GM23338 (cell line): ENCODE measurements around the gene CHMP5. TPM values are rescaled to one million over a fixed set of nuclear protein-coding genes. Genes with fewer than 3 reads are reported as not detected.

Experiments
- ATAC-seq: fragments of 200-7000 bp; cut with Tn5 transposase; 3 replicates; pipeline ENCODE4 v1.9.1; 2020
- DNase-seq: peaks from one replicate; pipeline ENCODE4 v3.0.0-alpha.2; 2015; ENCODE audit warnings: low spot score
- H2AFZ ChIP-seq: fragments of 200-600 bp; sonication (generic); 2 replicates; pipeline ENCODE4 v1.8.0; 2016; ENCODE audit warnings: antibody characterized with exemption, mild to moderate bottlenecking, moderate library complexity
- H3F3A ChIP-seq: fragments of 200-600 bp; sonication (generic); replicated peaks from 2 replicates; pipeline ENCODE4 v1.8.0; 2017; ENCODE audit warnings: antibody characterized with exemption, mixed run types, low read depth
- H3K27ac ChIP-seq: fragments of 200-600 bp; sonication (generic); 2 replicates; pipeline ENCODE4 v1.6.1; 2016; ENCODE audit warnings: low read depth
- H3K27me3 ChIP-seq: fragments of 200-600 bp; sonication (generic); 2 replicates; pipeline ENCODE4 v1.8.0; 2016; ENCODE audit warnings: mild to moderate bottlenecking, mixed run types, moderate library complexity; ENCODE audit not compliant: insufficient read depth
- H3K36me3 ChIP-seq: fragments of 200-600 bp; sonication (generic); 2 replicates; pipeline ENCODE4 v1.8.0; 2016; ENCODE audit warnings: mild to moderate bottlenecking; ENCODE audit not compliant: insufficient read depth
- H3K4me1 ChIP-seq: fragments of 200-600 bp; sonication (generic); 2 replicates; pipeline ENCODE4 v1.8.0; 2016; ENCODE audit warnings: mild to moderate bottlenecking, moderate library complexity; ENCODE audit not compliant: insufficient read depth
- H3K4me2 ChIP-seq: fragments of 200-600 bp; sonication (generic); 2 replicates; pipeline ENCODE4 v1.7.1; 2017; ENCODE audit warnings: mixed run types
- H3K4me3 ChIP-seq: fragments of 200-600 bp; sonication (generic); 2 replicates; pipeline ENCODE4 v1.6.1; 2016; ENCODE audit warnings: mixed run types
- H3K79me2 ChIP-seq: fragments of 200-600 bp; sonication (generic); replicated peaks from 2 replicates; pipeline ENCODE4 v1.8.0; 2017; ENCODE audit warnings: mild to moderate bottlenecking; ENCODE audit not compliant: insufficient read depth
- H3K9me2 ChIP-seq: fragments of 200-600 bp; sonication (generic); 2 replicates; pipeline ENCODE4 v1.8.0; 2017; ENCODE audit not compliant: insufficient read depth
- H4K20me1 ChIP-seq: fragments of 200-600 bp; sonication (generic); replicated peaks from 2 replicates; pipeline ENCODE4 v1.8.0; 2017; ENCODE audit warnings: mild to moderate bottlenecking; ENCODE audit not compliant: insufficient read depth
- H3K27ac Mint-ChIP-seq: 2 replicates; pipeline ENCODE4 v1.8.0; 2020; ENCODE audit warnings: inconsistent platforms, mild to moderate bottlenecking, moderate library complexity, mixed read lengths
- H3K27me3 Mint-ChIP-seq: 3 replicates; pipeline ENCODE4 v1.8.0; 2022; ENCODE audit warnings: low read depth, mild to moderate bottlenecking, moderate library complexity, mixed read lengths, inconsistent platforms; ENCODE audit not compliant: insufficient read depth, poor library complexity
- H3K36me3 Mint-ChIP-seq: 3 replicates; pipeline ENCODE4 v1.8.0; 2021; ENCODE audit warnings: low read depth, mild to moderate bottlenecking, inconsistent platforms, moderate library complexity, mixed read lengths
- H3K4me1 Mint-ChIP-seq: 3 replicates; pipeline ENCODE4 v1.8.0; 2020; ENCODE audit warnings: mild to moderate bottlenecking, inconsistent platforms, mixed read lengths
- H3K4me3 Mint-ChIP-seq: 3 replicates; pipeline ENCODE4 v1.8.0; 2021; ENCODE audit warnings: moderate library complexity, mild to moderate bottlenecking, inconsistent platforms, mixed read lengths
- H3K9me3 Mint-ChIP-seq: 3 replicates; pipeline ENCODE4 v1.8.0; 2020; ENCODE audit warnings: moderate library complexity, mild to moderate bottlenecking, inconsistent platforms, mixed read lengths
- CREB1 ChIP-seq: fragments of 250-450 bp; sonication (Bioruptor Pico); IDR thresholded peaks from 2 replicates; pipeline ENCODE4 v1.5.0; 2020; ENCODE audit warnings: low read depth, mild to moderate bottlenecking, moderate library complexity
- EZH2 ChIP-seq: fragments of 200-600 bp; sonication (generic); IDR thresholded peaks from one replicate; pipeline ENCODE4 v1.8.0; 2017; ENCODE audit warnings: antibody characterized with exemption, mild to moderate bottlenecking, low read depth; ENCODE audit not compliant: unreplicated experiment
- EZH2phosphoT487 ChIP-seq: fragments of 200-600 bp; sonication (generic); IDR thresholded peaks from one replicate; pipeline ENCODE4 v1.8.1; 2018; ENCODE audit warnings: antibody characterized with exemption; ENCODE audit not compliant: unreplicated experiment
- JUNB ChIP-seq: IDR thresholded peaks from one replicate; pipeline ENCODE4 v1.6.1; 2016; ENCODE audit warnings: antibody characterized with exemption; ENCODE audit not compliant: unreplicated experiment
- NANOG ChIP-seq: IDR thresholded peaks from 2 replicates; pipeline ENCODE4 v1.6.1; 2016; ENCODE audit warnings: antibody characterized with exemption, borderline replicate concordance
- POLR2AphosphoS5 ChIP-seq: IDR thresholded peaks from 2 replicates; pipeline ENCODE4 v1.6.1; 2016; ENCODE audit warnings: antibody characterized with exemption, low read depth
- REST ChIP-seq: IDR thresholded peaks from one replicate; pipeline ENCODE4 v1.6.1; 2018; ENCODE audit warnings: antibody characterized with exemption; ENCODE audit not compliant: unreplicated experiment
- STAT1 ChIP-seq: IDR thresholded peaks from one replicate; pipeline ENCODE4 v1.6.1; 2016; ENCODE audit warnings: antibody characterized with exemption; ENCODE audit not compliant: unreplicated experiment
- ZNF114 ChIP-seq: fragments of 250-450 bp; sonication (Bioruptor Pico); IDR thresholded peaks from 2 replicates; pipeline ENCODE4 v1.5.0; 2020; ENCODE audit warnings: mild to moderate bottlenecking, moderate library complexity
- ZNF331 ChIP-seq: fragments of 250-450 bp; sonication (Bioruptor Pico); IDR thresholded peaks from 2 replicates; pipeline ENCODE4 v1.5.0; 2020; ENCODE audit warnings: low read depth, mild to moderate bottlenecking, moderate library complexity
- polyA plus RNA-seq: library from polyadenylated mRNA; unstranded; fragments of >200 nt; fragmentation: Nextera tagmentation; extraction: Ambion mirVana; gene quantifications from 2 replicates; pipeline ENCODE4 v1.2.1, GENCODE V29; 2016
- total RNA-seq: library from RNA; depleted of rRNA; stranded (reverse); fragments of >200 nt; shearing (Covaris generic); gene quantifications from 2 replicates; pipeline ENCODE4 v1.2.3, GENCODE V29; 2014
- TF ChIP-seq, protein P1 (sequence below): fragments of 250-450 bp; sonication (Bioruptor Pico); IDR thresholded peaks from 2 replicates; pipeline ENCODE4 v1.5.0; 2020; ENCODE audit warnings: mild to moderate bottlenecking, moderate library complexity
- TF ChIP-seq, protein P2 (sequence below), 2 experiments: fragments of 200-600 bp in 1 of 2; sonication (generic) in 1 of 2; conservative IDR thresholded peaks; 2 replicates each; pipeline versions ENCODE4 v1.5.1 to v1.6.1; 2016 to 2017; ENCODE audit warnings: antibody characterized with exemption in 2 of 2, low read depth in 2 of 2, mild to moderate bottlenecking in 2 of 2, moderate library complexity in 1 of 2
- TF ChIP-seq, protein P3 (sequence below): IDR thresholded peaks from 2 replicates; pipeline ENCODE4 v1.6.1; 2016; ENCODE audit warnings: antibody characterized with exemption

Gene CHMP5
- total and polyA plus RNA-seq, 2 experiments from 2014 or later: 30.9 to 77.8 TPM

DNA sequence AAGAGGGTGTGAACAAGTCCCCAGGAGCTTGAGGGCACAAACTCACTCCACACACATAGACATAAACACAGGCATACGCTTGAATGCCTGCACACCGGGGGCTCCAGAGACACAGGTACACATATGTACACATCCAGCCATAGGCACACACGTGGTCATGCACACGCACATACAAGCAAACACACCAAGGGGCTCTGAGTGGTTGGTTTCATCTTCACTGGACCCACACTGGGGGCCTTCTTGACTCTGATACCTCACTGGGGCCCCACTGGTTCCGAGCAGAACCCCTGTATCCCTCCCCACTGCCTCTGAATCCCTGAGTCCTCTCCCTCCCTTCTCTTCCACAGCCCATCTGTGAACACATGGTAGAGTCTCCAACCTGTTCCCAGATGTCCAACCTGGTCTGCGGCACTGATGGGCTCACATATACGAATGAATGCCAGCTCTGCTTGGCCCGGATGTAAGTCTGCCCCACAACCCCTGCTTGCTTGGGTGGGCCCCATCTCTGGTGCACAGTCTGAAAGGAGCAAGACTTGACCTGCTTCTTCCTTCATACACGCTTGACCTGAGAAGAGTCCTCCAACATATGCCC is 18.5 kb upstream of the CHMP5 start:
- no peak for ATAC-seq
- H3F3A ChIP-seq: no peaks in the 10 kb centered on the region
- H3K27ac Mint-ChIP-seq: 0 out of 2 replicates have a peak overlapping the region, but pooled peaks have one; percentile 2

More for the DNA sequence above, 18.5 kb upstream of the CHMP5 start:
- H3K36me3 ChIP-seq: no peaks in the 10 kb centered on the region
- H3K4me3 ChIP-seq: no peak overlapping the region
- Mint-ChIP-seq H3K9me3 (no peaks in the 10 kb centered on the region; the same call in 2 of the 3 replicates), H3K4me3 (no peak overlapping the region), H3K36me3 (no peaks in the 10 kb centered on the region; the same call in 2 of the 3 replicates), H3K27me3 (peaks cover 10% of the 10 kb centered on the region), H3K4me1 (no peaks in the 10 kb centered on the region)
- no peaks in the 10 kb centered on the region for H3K27me3 ChIP-seq
- no peaks in the 10 kb centered on the region for H4K20me1 ChIP-seq
- no peak overlapping the region for H3K27ac ChIP-seq
- TF ChIP-seq REST (no peak), ZNF331 (no peak), POLR2AphosphoS5 (no peak), EZH2phosphoT487 (no peak), ZNF114 (no peak), JUNB (no peak), NANOG (no peak), CREB1 (CRISPR knock-in tag) (no peak), STAT1 (no peak), EZH2 (no peak)
- TF ChIP-seq, protein P1, sequence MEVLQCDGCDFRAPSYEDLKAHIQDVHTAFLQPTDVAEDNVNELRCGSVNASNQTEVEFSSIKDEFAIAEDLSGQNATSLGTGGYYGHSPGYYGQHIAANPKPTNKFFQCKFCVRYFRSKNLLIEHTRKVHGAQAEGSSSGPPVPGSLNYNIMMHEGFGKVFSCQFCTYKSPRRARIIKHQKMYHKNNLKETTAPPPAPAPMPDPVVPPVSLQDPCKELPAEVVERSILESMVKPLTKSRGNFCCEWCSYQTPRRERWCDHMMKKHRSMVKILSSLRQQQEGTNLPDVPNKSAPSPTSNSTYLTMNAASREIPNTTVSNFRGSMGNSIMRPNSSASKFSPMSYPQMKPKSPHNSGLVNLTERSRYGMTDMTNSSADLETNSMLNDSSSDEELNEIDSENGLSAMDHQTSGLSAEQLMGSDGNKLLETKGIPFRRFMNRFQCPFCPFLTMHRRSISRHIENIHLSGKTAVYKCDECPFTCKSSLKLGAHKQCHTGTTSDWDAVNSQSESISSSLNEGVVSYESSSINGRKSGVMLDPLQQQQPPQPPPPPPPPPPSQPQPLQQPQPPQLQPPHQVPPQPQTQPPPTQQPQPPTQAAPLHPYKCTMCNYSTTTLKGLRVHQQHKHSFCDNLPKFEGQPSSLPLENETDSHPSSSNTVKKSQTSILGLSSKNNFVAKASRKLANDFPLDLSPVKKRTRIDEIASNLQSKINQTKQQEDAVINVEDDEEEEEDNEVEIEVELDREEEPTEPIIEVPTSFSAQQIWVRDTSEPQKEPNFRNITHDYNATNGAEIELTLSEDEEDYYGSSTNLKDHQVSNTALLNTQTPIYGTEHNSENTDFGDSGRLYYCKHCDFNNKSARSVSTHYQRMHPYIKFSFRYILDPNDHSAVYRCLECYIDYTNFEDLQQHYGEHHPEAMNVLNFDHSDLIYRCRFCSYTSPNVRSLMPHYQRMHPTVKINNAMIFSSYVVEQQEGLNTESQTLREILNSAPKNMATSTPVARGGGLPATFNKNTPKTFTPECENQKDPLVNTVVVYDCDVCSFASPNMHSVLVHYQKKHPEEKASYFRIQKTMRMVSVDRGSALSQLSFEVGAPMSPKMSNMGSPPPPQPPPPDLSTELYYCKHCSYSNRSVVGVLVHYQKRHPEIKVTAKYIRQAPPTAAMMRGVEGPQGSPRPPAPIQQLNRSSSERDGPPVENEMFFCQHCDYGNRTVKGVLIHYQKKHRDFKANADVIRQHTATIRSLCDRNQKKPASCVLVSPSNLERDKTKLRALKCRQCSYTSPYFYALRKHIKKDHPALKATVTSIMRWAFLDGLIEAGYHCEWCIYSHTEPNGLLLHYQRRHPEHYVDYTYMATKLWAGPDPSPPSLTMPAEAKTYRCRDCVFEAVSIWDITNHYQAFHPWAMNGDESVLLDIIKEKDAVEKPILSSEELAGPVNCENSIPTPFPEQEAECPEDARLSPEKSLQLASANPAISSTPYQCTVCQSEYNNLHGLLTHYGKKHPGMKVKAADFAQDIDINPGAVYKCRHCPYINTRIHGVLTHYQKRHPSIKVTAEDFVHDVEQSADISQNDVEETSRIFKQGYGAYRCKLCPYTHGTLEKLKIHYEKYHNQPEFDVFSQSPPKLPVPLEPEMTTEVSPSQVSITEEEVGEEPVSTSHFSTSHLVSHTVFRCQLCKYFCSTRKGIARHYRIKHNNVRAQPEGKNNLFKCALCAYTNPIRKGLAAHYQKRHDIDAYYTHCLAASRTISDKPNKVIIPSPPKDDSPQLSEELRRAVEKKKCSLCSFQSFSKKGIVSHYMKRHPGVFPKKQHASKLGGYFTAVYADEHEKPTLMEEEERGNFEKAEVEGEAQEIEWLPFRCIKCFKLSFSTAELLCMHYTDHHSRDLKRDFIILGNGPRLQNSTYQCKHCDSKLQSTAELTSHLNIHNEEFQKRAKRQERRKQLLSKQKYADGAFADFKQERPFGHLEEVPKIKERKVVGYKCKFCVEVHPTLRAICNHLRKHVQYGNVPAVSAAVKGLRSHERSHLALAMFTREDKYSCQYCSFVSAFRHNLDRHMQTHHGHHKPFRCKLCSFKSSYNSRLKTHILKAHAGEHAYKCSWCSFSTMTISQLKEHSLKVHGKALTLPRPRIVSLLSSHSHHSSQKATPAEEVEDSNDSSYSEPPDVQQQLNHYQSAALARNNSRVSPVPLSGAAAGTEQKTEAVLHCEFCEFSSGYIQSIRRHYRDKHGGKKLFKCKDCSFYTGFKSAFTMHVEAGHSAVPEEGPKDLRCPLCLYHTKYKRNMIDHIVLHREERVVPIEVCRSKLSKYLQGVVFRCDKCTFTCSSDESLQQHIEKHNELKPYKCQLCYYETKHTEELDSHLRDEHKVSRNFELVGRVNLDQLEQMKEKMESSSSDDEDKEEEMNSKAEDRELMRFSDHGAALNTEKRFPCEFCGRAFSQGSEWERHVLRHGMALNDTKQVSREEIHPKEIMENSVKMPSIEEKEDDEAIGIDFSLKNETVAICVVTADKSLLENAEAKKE (CRISPR knock-in tag): no peak
- TF ChIP-seq, protein P2, sequence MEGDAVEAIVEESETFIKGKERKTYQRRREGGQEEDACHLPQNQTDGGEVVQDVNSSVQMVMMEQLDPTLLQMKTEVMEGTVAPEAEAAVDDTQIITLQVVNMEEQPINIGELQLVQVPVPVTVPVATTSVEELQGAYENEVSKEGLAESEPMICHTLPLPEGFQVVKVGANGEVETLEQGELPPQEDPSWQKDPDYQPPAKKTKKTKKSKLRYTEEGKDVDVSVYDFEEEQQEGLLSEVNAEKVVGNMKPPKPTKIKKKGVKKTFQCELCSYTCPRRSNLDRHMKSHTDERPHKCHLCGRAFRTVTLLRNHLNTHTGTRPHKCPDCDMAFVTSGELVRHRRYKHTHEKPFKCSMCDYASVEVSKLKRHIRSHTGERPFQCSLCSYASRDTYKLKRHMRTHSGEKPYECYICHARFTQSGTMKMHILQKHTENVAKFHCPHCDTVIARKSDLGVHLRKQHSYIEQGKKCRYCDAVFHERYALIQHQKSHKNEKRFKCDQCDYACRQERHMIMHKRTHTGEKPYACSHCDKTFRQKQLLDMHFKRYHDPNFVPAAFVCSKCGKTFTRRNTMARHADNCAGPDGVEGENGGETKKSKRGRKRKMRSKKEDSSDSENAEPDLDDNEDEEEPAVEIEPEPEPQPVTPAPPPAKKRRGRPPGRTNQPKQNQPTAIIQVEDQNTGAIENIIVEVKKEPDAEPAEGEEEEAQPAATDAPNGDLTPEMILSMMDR (conservative IDR thresholded peaks at IDR 0.05; ENCODE audit: low read depth in 2 of 2): no peak
- TF ChIP-seq, protein P3, sequence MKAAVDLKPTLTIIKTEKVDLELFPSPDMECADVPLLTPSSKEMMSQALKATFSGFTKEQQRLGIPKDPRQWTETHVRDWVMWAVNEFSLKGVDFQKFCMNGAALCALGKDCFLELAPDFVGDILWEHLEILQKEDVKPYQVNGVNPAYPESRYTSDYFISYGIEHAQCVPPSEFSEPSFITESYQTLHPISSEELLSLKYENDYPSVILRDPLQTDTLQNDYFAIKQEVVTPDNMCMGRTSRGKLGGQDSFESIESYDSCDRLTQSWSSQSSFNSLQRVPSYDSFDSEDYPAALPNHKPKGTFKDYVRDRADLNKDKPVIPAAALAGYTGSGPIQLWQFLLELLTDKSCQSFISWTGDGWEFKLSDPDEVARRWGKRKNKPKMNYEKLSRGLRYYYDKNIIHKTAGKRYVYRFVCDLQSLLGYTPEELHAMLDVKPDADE: no peak
- no peaks in the 10 kb centered on the region for H3K79me2 ChIP-seq
- DNase-seq: no peak
- H3K4me1 ChIP-seq: no peaks in the 10 kb centered on the region
- H3K9me2 ChIP-seq: no peaks in the 10 kb centered on the region
- H3K4me2 ChIP-seq: no peak overlapping the region
- no peak overlapping the region for H2AFZ ChIP-seq
